Measurements from ENCODE around the gene EPHA4. TPM values are rescaled to one million over a fixed set of nuclear protein-coding genes. Genes with fewer than 3 reads are reported as not detected.

EPHA4 gene
- total RNA-seq, 2 donors from 2014 or later: 8.0 to 13.8 TPM

DNA sequence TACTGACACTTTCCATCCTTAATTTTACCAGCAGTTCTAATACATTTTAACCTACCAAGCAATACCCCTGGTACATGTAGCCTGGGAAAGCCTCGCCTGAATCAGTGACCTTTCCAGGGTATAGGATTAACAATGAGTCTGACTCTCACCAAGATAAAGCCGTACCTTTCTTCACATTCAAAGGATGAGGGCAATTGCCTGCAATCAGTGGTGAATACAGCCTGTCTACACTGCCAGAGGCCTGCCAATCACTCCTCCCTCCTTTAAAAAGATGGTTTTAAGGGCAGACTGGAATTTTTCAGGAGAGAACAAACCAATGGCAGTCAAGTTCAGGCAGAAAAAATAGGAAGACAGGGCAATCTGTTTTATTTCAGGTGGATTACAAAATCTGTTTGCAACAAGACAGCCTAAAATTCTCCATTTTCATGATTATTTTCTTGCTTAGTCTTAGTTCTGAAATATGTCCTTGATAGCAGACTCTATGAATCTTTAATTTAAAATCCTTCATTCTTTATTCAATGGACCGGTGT is 4.8 kb downstream of the EPHA4 start:
- H3K27ac Mint-ChIP-seq: no peak overlapping the region
- H3K4me3 Mint-ChIP-seq: peak overlapping the region; percentile 1
- no peaks in the 10 kb centered on the region for H3K9me3 Mint-ChIP-seq
- peaks cover 39% of the 10 kb centered on the region for H3K36me3 Mint-ChIP-seq (ENCODE audit: low read depth)
- H3K4me1 Mint-ChIP-seq: peaks cover 21% of the 10 kb centered on the region
- peaks cover 6% of the 10 kb centered on the region for H3K27me3 Mint-ChIP-seq
- ATAC-seq (replicated peaks): no peak

GRCh38 chr2:221563270-221563985 is 8.7 kb downstream of the EPHA4 start:
- Mint-ChIP-seq H3K27me3 (no peaks in the 10 kb centered on the region), H3K9me3 (no peaks in the 10 kb centered on the region), H3K4me3 (no peak overlapping the region), H3K36me3 (ENCODE audit: low read depth) (peaks cover 29% of the 10 kb centered on the region), H3K27ac (no peak overlapping the region), H3K4me1 (peaks cover 21% of the 10 kb centered on the region)
- ATAC-seq (replicated peaks): no peak

GRCh38 chr2:221562226-221562625 is 9.9 kb downstream of the EPHA4 start:
- Mint-ChIP-seq H3K27me3 (no peaks in the 10 kb centered on the region), H3K9me3 (no peaks in the 10 kb centered on the region), H3K27ac (no peak overlapping the region), H3K4me1 (peaks cover 23% of the 10 kb centered on the region), H3K4me3 (no peak overlapping the region), H3K36me3 (ENCODE audit: low read depth) (peaks cover 21% of the 10 kb centered on the region)
- no peak for ATAC-seq (replicated peaks)

DNA sequence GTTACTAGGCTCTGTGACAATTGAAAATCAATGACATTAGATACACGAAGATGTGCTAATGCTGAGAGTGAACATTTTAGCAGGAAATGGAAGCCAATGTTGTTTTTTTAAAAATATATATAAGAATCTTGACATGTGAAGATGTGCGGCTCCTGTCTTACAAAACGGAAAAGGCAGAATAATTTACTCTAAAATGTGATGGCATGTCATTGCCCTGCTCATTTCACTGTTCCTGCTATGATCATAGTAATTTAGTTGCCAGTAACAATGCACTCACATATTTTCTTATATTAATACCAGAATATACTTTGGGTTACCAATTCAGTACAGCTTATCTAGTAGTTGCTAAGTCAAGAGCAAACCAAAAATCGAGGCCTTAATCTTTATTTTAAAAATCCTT is 10.3 kb downstream of the EPHA4 start:
- Mint-ChIP-seq H3K4me1 (peaks cover 23% of the 10 kb centered on the region), H3K9me3 (no peaks in the 10 kb centered on the region)
- no peak for ATAC-seq (replicated peaks)

DNA sequence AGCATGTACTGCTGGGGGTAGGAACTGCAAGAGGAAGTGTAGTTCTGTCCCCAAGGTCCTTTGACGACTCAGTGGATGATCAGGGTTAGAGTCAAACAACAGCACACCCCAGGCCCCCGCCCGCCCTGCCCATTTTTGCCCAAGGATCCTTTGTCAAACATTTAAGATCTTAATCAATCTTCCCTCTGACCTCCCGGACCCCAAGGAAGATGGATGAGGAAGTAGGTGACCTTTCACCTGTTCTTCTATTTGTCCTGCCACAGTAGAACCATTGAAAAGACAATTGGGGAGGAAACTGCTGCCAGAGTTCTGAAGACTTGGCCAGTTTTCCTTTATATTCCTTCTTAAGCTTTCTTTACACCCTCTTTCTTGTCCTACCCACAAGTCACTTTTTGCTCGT is 12.1 kb downstream of the EPHA4 start:
- ATAC-seq (replicated peaks): no peak

More for the DNA sequence above, 10.3 kb downstream of the EPHA4 start:
- Mint-ChIP-seq H3K36me3 (ENCODE audit: low read depth) (peaks cover 21% of the 10 kb centered on the region), H3K27ac (no peak overlapping the region), H3K4me3 (no peak overlapping the region), H3K27me3 (no peaks in the 10 kb centered on the region)

DNA sequence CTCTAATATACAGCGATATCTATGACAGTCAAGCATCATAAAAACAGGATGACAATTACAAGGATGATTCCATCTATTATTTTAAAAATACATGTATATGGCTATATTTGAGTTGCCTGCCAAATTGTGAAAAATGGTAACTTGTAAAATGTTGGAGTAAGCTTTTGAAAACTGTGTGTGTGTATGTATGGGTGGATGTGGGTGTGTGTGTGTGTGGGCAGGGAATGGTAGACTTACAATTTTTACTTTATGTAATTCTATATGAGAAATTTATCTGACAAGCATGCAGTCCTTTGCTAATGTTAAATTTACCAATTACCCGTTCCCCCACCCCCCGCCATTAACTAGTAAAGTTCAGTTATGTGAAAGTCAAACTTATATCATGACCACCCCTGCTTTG is 14.0 kb downstream of the EPHA4 start:
- Mint-ChIP-seq H3K27me3 (no peaks in the 10 kb centered on the region), H3K4me1 (peaks cover 32% of the 10 kb centered on the region), H3K27ac (peak overlapping the region; percentile 53), H3K4me3 (peak overlapping the region; percentile 56), H3K9me3 (no peaks in the 10 kb centered on the region), H3K36me3 (ENCODE audit: low read depth) (peaks cover 13% of the 10 kb centered on the region)
- no peak for ATAC-seq (replicated peaks)

More for the DNA sequence above, 12.1 kb downstream of the EPHA4 start:
- H3K27me3 Mint-ChIP-seq: no peaks in the 10 kb centered on the region
- H3K36me3 Mint-ChIP-seq (ENCODE audit: low read depth): peaks cover 21% of the 10 kb centered on the region
- no peak overlapping the region for H3K27ac Mint-ChIP-seq
- H3K4me1 Mint-ChIP-seq: peaks cover 28% of the 10 kb centered on the region
- peak overlapping the region; percentile 45 for H3K4me3 Mint-ChIP-seq
- no peaks in the 10 kb centered on the region for H3K9me3 Mint-ChIP-seq

- ATAC-seq (replicated peaks): peak; percentile 67
- Mint-ChIP-seq H3K27me3 (no peaks in the 10 kb centered on the region), H3K4me3 (peak overlapping the region; percentile 87), H3K4me1 (peaks cover 34% of the 10 kb centered on the region), H3K36me3 (ENCODE audit: low read depth) (peaks cover 7% of the 10 kb centered on the region), H3K27ac (peak overlapping the region; percentile 91), H3K9me3 (no peaks in the 10 kb centered on the region)
Measured at GRCh38 chr2:221555494-221555846, 16.6 kb downstream of the EPHA4 start.

- Mint-ChIP-seq H3K27ac (peak overlapping the region; percentile 91), H3K4me1 (peaks cover 29% of the 10 kb centered on the region), H3K9me3 (no peaks in the 10 kb centered on the region), H3K4me3 (peak overlapping the region; percentile 87), H3K27me3 (no peaks in the 10 kb centered on the region), H3K36me3 (ENCODE audit: low read depth) (peaks cover 4% of the 10 kb centered on the region)
- ATAC-seq (replicated peaks): peak; percentile 90
Measured at GRCh38 chr2:221554769-221555493, 17.2 kb downstream of the EPHA4 start.

- Mint-ChIP-seq H3K4me1 (peaks cover 25% of the 10 kb centered on the region), H3K4me3 (no peak overlapping the region), H3K9me3 (no peaks in the 10 kb centered on the region), H3K27ac (no peak overlapping the region), H3K27me3 (no peaks in the 10 kb centered on the region), H3K36me3 (ENCODE audit: low read depth) (no peaks in the 10 kb centered on the region)
- no peak for ATAC-seq (replicated peaks)
Measured at GRCh38 chr2:221553333-221553732, 18.8 kb downstream of the EPHA4 start.

DNA sequence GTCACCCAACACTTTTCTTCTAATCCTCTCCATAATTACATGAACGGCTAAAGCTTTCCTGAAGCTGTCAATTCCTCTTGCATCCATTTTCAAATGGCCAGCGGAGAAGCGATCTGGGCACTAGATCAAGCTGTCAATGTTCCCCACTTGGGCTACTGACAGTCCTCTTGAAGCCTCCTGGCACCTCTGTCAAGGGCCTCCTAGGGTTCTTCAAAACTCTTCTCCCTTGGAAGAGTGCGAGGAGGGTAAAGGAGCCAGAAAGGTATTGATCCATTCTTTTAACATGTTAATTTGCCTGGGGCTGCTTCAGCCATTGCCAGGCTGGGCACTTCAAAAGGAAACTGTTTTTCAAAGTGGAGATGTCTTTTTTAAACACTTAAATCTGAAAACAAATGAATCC is 19.8 kb downstream of the EPHA4 start:
- Mint-ChIP-seq H3K4me3 (no peak overlapping the region), H3K27me3 (no peaks in the 10 kb centered on the region), H3K9me3 (no peaks in the 10 kb centered on the region), H3K36me3 (ENCODE audit: low read depth) (no peaks in the 10 kb centered on the region), H3K4me1 (peaks cover 24% of the 10 kb centered on the region), H3K27ac (peak overlapping the region; percentile 42)
- ATAC-seq (replicated peaks): no peak

GRCh38 chr2:221551864-221552263 is 20.2 kb downstream of the EPHA4 start:
- Mint-ChIP-seq H3K36me3 (ENCODE audit: low read depth) (no peaks in the 10 kb centered on the region), H3K9me3 (no peaks in the 10 kb centered on the region), H3K27ac (peak overlapping the region; percentile 42), H3K27me3 (no peaks in the 10 kb centered on the region), H3K4me1 (peaks cover 26% of the 10 kb centered on the region), H3K4me3 (no peak overlapping the region)
- no peak for ATAC-seq (replicated peaks)

GRCh38 chr2:221549143-221549542 is 23.0 kb downstream of the EPHA4 start:
- no peaks in the 10 kb centered on the region for H3K27me3 Mint-ChIP-seq
- no peaks in the 10 kb centered on the region for H3K36me3 Mint-ChIP-seq (ENCODE audit: low read depth)
- peak; percentile 63 for ATAC-seq (replicated peaks)
- peak overlapping the region; percentile 43 for H3K4me3 Mint-ChIP-seq
- H3K27ac Mint-ChIP-seq: peak overlapping the region; percentile 75
- H3K4me1 Mint-ChIP-seq: peaks cover 27% of the 10 kb centered on the region
- no peaks in the 10 kb centered on the region for H3K9me3 Mint-ChIP-seq

DNA sequence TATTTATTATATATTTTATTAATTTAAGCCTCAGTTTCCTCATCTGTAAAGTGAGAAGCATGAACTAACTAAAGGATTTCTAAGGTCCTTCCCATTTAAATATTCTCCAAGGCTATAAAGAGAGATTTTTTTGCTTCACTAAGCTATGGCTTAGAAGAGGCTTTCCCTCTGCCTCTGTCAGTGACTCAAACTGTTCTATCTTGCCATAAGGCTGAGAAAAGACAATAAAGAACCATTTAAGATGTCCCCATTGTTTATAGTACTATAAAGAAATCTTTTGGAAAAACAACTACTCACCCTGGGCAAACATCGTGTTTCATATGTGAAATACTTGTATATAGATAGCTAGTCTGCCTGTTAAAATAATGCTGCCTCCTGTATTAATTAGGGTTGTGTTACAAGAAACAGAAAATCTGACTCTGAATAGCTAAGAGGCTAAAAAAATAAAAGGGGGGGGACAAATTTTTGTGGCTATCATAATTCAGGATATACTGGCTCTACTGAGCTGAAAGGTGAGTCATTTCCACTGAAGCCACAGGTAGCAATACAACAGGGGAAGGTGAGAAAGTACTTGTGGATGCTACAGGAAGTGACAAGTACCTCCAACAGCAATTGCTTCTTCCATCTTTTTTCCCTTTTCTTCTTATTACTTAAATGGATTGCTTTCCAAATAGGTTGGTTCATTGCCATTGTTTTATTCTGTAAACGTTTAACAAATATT is 25.4 kb downstream of the EPHA4 start:
- H3K4me3 Mint-ChIP-seq: no peak overlapping the region
- no peaks in the 10 kb centered on the region for H3K9me3 Mint-ChIP-seq
- peak; percentile 82 for ATAC-seq (replicated peaks)
- H3K36me3 Mint-ChIP-seq (ENCODE audit: low read depth): no peaks in the 10 kb centered on the region
- H3K27me3 Mint-ChIP-seq: no peaks in the 10 kb centered on the region
- H3K4me1 Mint-ChIP-seq: peaks cover 19% of the 10 kb centered on the region
- no peak overlapping the region for H3K27ac Mint-ChIP-seq

GRCh38 chr2:221541131-221541735 is 30.9 kb downstream of the EPHA4 start:
- Mint-ChIP-seq H3K36me3 (ENCODE audit: low read depth) (no peaks in the 10 kb centered on the region), H3K9me3 (peaks cover 9% of the 10 kb centered on the region), H3K27me3 (no peaks in the 10 kb centered on the region), H3K27ac (no peak overlapping the region), H3K4me3 (no peak overlapping the region), H3K4me1 (peaks cover 14% of the 10 kb centered on the region)
- peak; percentile 59 for ATAC-seq (replicated peaks)

Measured in activated T-helper 17 cell treated with anti-CD3 and anti-CD28 coated beads, Interleukin-2, amount 50 U/mL, for 72 hours (primary cell).